ENCODE measurements around the gene SMARCD1. TPM values are rescaled to one million over a fixed set of nuclear protein-coding genes. Genes with fewer than 3 reads are reported as not detected.

The SMARCD1 gene
- total RNA-seq, 1 experiment from 2014 or later, result 152 TPM

DNA sequence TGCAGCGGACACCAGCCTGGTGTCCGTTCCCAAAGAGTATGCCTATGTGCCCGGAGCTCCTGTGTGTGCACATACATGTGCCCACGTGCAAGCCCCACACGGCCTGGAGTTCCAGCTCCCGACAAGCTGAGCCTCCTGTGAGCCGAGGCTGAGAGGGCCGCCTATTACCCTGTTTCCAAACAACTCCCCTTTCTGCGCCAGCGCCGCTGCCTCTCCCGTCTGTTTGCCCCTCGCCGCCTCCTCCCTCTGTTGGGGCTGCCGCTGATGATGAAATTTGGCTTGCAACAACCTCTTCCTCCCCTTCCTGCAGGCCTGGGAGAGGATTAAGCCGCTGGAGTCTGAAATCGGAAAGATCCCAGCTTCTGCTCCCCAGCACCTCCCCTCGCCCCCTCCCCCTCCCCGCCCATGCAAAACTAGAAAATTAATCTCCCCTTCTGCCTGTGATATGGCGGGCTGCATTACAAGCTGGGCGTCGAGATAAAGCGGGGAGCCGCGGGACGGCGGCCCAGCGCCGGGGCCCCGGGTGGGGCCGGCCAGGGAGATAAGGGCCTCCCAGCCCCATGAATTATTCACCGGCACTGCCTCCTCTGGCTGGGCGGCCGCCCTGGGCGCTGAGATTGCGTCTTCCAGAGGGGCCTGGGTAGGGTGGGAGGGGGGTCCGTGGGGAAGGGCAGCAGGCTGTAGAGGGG lies 34.6 kb upstream of the SMARCD1 start:
- WGBS (ENCODE audit: extremely low coverage, insufficient read length, low lambda C conversion rate), result no CpG with 5 or more reads among the region's 37 CpGs
- no peak overlapping the region for H2BK20ac ChIP-seq (ENCODE audit: low read depth, low read length, poor library complexity, severe bottlenecking)
- H3K14ac ChIP-seq (ENCODE audit: insufficient read depth, low read length), result peak overlapping the region; percentile 60; the same call in 1 of the 2 replicates
- H4K8ac ChIP-seq (replicated peaks; ENCODE audit: insufficient read length, low read depth, low read length), result no peak overlapping the region
- H3K56ac ChIP-seq (ENCODE audit: insufficient read length, low read depth, low read length), result no peak overlapping the region
- no peaks in the 10 kb centered on the region for H3K79me1 ChIP-seq (ENCODE audit: insufficient read depth, low read depth, low read length, poor library complexity, severe bottlenecking)
- no peaks in the 10 kb centered on the region for H3K36me3 Mint-ChIP-seq (ENCODE audit: insufficient read depth in 1 of 3, low read depth in 3 of 3)
- H4K5ac ChIP-seq (ENCODE audit: insufficient read length, low read depth, low read length), result no peak overlapping the region
- peaks cover 2% of the 10 kb centered on the region for H4K20me1 ChIP-seq (ENCODE audit: control insufficient read depth, insufficient read depth, insufficient read length)
- peak overlapping the region; percentile 57 for H3K4me2 ChIP-seq (ENCODE audit: insufficient read depth, insufficient read length, low read length)
- H3K27me3 ChIP-seq (ENCODE audit: insufficient read depth, low read length), result peaks cover 37% of the 10 kb centered on the region
- no peak overlapping the region for H2BK12ac ChIP-seq (ENCODE audit: insufficient read length, low read depth, low read length)
- no peak overlapping the region for H4K91ac ChIP-seq (ENCODE audit: insufficient read length, low read depth, low read length)
- no peak overlapping the region for H3K23ac ChIP-seq (ENCODE audit: insufficient read length, low read depth, low read length)
- H2BK15ac ChIP-seq (ENCODE audit: low read depth, low read length), result no peak overlapping the region
- H3K4me1 Mint-ChIP-seq, result peaks cover 13 to 17% of the 10 kb centered on the region in 2 experiments
- H3K4me1 ChIP-seq (ENCODE audit: insufficient read depth, low read length), result no peaks in the 10 kb centered on the region; the same call in 1 of the 2 replicates
- peaks cover 87% of the 10 kb centered on the region for H3K27me3 Mint-ChIP-seq (ENCODE audit: low read depth)
- peaks cover 10% of the 10 kb centered on the region for H3K23me2 ChIP-seq (ENCODE audit: insufficient read length, low read depth, low read length, poor library complexity, severe bottlenecking)
- H3K18ac ChIP-seq (ENCODE audit: insufficient read length, low read depth, low read length), result peak overlapping the region; percentile 82
- no peaks in the 10 kb centered on the region for H3K79me2 ChIP-seq (ENCODE audit: insufficient read depth, low read length)
- no peak overlapping the region for H3T11ph ChIP-seq (ENCODE audit: low read length)
- no peak overlapping the region for H2AFZ ChIP-seq (ENCODE audit: low read length)
- TF ChIP-seq, protein P1, sequence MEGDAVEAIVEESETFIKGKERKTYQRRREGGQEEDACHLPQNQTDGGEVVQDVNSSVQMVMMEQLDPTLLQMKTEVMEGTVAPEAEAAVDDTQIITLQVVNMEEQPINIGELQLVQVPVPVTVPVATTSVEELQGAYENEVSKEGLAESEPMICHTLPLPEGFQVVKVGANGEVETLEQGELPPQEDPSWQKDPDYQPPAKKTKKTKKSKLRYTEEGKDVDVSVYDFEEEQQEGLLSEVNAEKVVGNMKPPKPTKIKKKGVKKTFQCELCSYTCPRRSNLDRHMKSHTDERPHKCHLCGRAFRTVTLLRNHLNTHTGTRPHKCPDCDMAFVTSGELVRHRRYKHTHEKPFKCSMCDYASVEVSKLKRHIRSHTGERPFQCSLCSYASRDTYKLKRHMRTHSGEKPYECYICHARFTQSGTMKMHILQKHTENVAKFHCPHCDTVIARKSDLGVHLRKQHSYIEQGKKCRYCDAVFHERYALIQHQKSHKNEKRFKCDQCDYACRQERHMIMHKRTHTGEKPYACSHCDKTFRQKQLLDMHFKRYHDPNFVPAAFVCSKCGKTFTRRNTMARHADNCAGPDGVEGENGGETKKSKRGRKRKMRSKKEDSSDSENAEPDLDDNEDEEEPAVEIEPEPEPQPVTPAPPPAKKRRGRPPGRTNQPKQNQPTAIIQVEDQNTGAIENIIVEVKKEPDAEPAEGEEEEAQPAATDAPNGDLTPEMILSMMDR (conservative IDR thresholded peaks at IDR 0.05), result no peak
- H3K9ac ChIP-seq (ENCODE audit: extremely low read depth, insufficient read length, low read length), result no peak overlapping the region
- H3K27ac Mint-ChIP-seq, result no peak overlapping the region
- no peak overlapping the region for H2BK5ac ChIP-seq (ENCODE audit: insufficient read length, low read length)
- no peaks in the 10 kb centered on the region for H3K9me3 ChIP-seq (ENCODE audit: control insufficient read depth, low read depth, low read length)
- H3K27ac ChIP-seq (ENCODE audit: insufficient read length, low read depth, low read length), result no peak overlapping the region
- peak; percentile 69 for DNase-seq
- peak overlapping the region; percentile 60 to 71 for H3K4me3 Mint-ChIP-seq
- no peak overlapping the region for H3K4ac ChIP-seq (ENCODE audit: low read depth, low read length)
- no peak overlapping the region for H2AK5ac ChIP-seq (ENCODE audit: insufficient read length, low read length)
- no peaks in the 10 kb centered on the region for H3K9me3 Mint-ChIP-seq
- H2BK120ac ChIP-seq (ENCODE audit: low read depth, low read length, poor library complexity, severe bottlenecking), result no peak overlapping the region

All from H9 (cell line).